OCI-LY7 (cell line): ENCODE measurements around the gene SLC6A7. TPM values are rescaled to one million over a fixed set of nuclear protein-coding genes. Genes with fewer than 3 reads are reported as not detected.

Experiments
- BruUV-seq: library from RNA; stranded (reverse); fragments of 400-500 nt; replicated peaks from 2 replicates; lab custom pipeline; 2021; lab: Mats Ljungman, UMichigan
- CTCF ChIA-PET: fragments of 300-600 bp; sonication (Branson Sonifier 250); formaldehyde crosslinking; loops from one replicate; lab custom pipeline; 2022; ENCODE audit warnings: antibody characterized with exemption; ENCODE audit not compliant: unreplicated experiment; lab: Charles Lee
- POLR2A ChIA-PET: fragments of 300-600 bp; sonication (Branson Sonifier 250); formaldehyde crosslinking; loops from one replicate; lab custom pipeline; 2022; ENCODE audit warnings: antibody characterized with exemption; lab: Charles Lee
- DNase-seq: peaks from one replicate; pipeline ENCODE4 v3.0.0-alpha.2; 2015; ENCODE audit warnings: low spot score
- H2AFZ ChIP-seq: fragments of 200-600 bp; sonication (generic), shearing (Covaris generic); 2 replicates; pipeline ENCODE4 v1.6.1; 2014; ENCODE audit warnings: mild to moderate bottlenecking, antibody characterized with exemption, low read length, moderate library complexity
- H3K27ac ChIP-seq: fragments of 200-600 bp; sonication (generic); 2 replicates; pipeline ENCODE4 v1.5.1; 2014; ENCODE audit warnings: mixed run types, low read depth, mild to moderate bottlenecking, moderate library complexity, low read length, inconsistent platforms; ENCODE audit not compliant: poor library complexity, severe bottlenecking
- H3K36me3 ChIP-seq: fragments of 200-600 bp; sonication (generic); 2 replicates; pipeline ENCODE4 v1.6.1; 2014; ENCODE audit warnings: mild to moderate bottlenecking, antibody characterized with exemption, low read length, moderate library complexity, mixed read lengths; ENCODE audit not compliant: insufficient read depth
- H3K4me1 ChIP-seq: fragments of 200-600 bp; sonication (generic); 2 replicates; pipeline ENCODE4 v1.5.1; 2014; ENCODE audit warnings: mild to moderate bottlenecking, low read length; ENCODE audit not compliant: insufficient read depth, poor library complexity, severe bottlenecking
- H3K4me2 ChIP-seq: fragments of 200-600 bp; sonication (generic); 2 replicates; pipeline ENCODE4 v1.6.1; 2014; ENCODE audit warnings: mild to moderate bottlenecking, low read length
- H3K4me3 ChIP-seq: fragments of 200-600 bp; sonication (generic); 2 replicates; pipeline ENCODE4 v1.5.1; 2014; ENCODE audit warnings: mild to moderate bottlenecking, low read depth, low read length; ENCODE audit not compliant: poor library complexity, severe bottlenecking
- H3K79me2 ChIP-seq: fragments of 200-600 bp; sonication (generic); 2 replicates; pipeline ENCODE4 v1.6.1; 2016; ENCODE audit warnings: low read depth, mild to moderate bottlenecking, low read length, moderate library complexity, mixed read lengths; ENCODE audit not compliant: insufficient read depth
- H3K9me2 ChIP-seq: fragments of 200-600 bp; sonication (generic); 2 replicates; pipeline ENCODE4 v1.6.1; 2016; ENCODE audit warnings: mild to moderate bottlenecking, low read length, mixed read lengths; ENCODE audit not compliant: insufficient read depth
- H3K9me3 ChIP-seq: fragments of 200-600 bp; sonication (generic); 2 replicates; pipeline ENCODE4 v1.6.1; 2014; ENCODE audit warnings: mild to moderate bottlenecking, mixed run types, low read length, mixed read lengths
- H4K20me1 ChIP-seq: fragments of 200-600 bp; sonication (generic); 2 replicates; pipeline ENCODE4 v1.6.1; 2014; ENCODE audit warnings: mild to moderate bottlenecking, antibody characterized with exemption, low read length, moderate library complexity, mixed read lengths; ENCODE audit not compliant: insufficient read depth
- EZH2phosphoT487 ChIP-seq: fragments of 200-600 bp; sonication (generic); IDR thresholded peaks from 2 replicates; pipeline ENCODE4 v1.6.1; 2018; ENCODE audit warnings: low read depth, borderline replicate concordance, mild to moderate bottlenecking, mixed run types, antibody characterized with exemption, low read length, moderate library complexity, mixed read lengths
- intact Hi-C: fragments of 100-400 bp; cut with micrococcal nuclease; formaldehyde crosslinking; loops from one replicate; pipeline ENCODE4 v1.10.0; 2022; ENCODE audit not compliant: unreplicated experiment
- total RNA-seq, 2 experiments: library from RNA; depleted of rRNA in 1 of 2; stranded (reverse); fragments of >200 nt in 1 of 2; shearing (Covaris generic) in 1 of 2; gene quantifications; 2 replicates each; pipeline ENCODE4 v1.2.3, GENCODE V29; 2014 to 2022
- TF ChIP-seq, protein P1 (sequence below): fragments of 200-600 bp; sonication (generic); conservative IDR thresholded peaks from 2 replicates; pipeline ENCODE4 v1.5.1; 2014; ENCODE audit warnings: mild to moderate bottlenecking, antibody characterized with exemption, low read length, moderate library complexity, mixed read lengths

SLC6A7 gene
- total RNA-seq, 2 experiments from 2014 or later: not detected

DNA sequence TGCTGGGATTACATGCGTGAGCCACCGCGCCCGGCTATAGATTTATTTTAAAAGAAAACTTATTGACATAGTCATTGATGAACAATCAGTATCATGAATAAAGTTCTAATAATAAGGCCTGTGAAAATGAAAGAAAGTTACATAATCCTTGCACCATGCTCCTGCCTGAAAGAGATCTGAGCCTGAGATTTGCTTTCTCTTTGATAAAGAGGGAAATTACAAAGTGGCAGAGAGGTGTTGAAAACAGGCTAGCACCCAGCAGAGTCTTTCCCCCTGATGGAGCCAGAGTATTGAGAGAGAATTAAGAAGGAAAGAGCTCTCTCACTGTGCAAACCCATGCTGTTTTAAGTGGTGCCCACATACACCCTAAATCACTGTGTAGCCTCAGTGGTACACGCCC, 37.2 kb downstream of the SLC6A7 start:
- intact Hi-C loops: no loop called here
- no peaks in the 10 kb centered on the region for H3K36me3 ChIP-seq
- no TSS peak for BruUV-seq
- no peak overlapping the region for H3K4me3 ChIP-seq
- no peak overlapping the region for H2AFZ ChIP-seq
- TF ChIP-seq, protein P1, sequence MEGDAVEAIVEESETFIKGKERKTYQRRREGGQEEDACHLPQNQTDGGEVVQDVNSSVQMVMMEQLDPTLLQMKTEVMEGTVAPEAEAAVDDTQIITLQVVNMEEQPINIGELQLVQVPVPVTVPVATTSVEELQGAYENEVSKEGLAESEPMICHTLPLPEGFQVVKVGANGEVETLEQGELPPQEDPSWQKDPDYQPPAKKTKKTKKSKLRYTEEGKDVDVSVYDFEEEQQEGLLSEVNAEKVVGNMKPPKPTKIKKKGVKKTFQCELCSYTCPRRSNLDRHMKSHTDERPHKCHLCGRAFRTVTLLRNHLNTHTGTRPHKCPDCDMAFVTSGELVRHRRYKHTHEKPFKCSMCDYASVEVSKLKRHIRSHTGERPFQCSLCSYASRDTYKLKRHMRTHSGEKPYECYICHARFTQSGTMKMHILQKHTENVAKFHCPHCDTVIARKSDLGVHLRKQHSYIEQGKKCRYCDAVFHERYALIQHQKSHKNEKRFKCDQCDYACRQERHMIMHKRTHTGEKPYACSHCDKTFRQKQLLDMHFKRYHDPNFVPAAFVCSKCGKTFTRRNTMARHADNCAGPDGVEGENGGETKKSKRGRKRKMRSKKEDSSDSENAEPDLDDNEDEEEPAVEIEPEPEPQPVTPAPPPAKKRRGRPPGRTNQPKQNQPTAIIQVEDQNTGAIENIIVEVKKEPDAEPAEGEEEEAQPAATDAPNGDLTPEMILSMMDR: no peak
- no peak for TF ChIP-seq EZH2phosphoT487
- no peak overlapping the region for H3K4me2 ChIP-seq
- no peaks in the 10 kb centered on the region for H3K9me3 ChIP-seq
- H3K27ac ChIP-seq: no peak overlapping the region
- H3K4me1 ChIP-seq: no peaks in the 10 kb centered on the region
- H4K20me1 ChIP-seq: no peaks in the 10 kb centered on the region; the same call in 1 of the 2 replicates
- no peaks in the 10 kb centered on the region for H3K9me2 ChIP-seq
- DNase-seq: no peak
- ChIA-PET POLR2A (interaction anchor here (0.5 to 0.6 kb wide), 2 partner anchors 327 to 1980 kb away, joined by 3 to 5 read pairs; no protein-coding TSS in a partner anchor), CTCF (interaction anchor here (1.0 kb wide), 1 partner anchor 8 kb away, joined by 3 read pairs; no protein-coding TSS in a partner anchor)
- no peaks in the 10 kb centered on the region for H3K79me2 ChIP-seq

DNA sequence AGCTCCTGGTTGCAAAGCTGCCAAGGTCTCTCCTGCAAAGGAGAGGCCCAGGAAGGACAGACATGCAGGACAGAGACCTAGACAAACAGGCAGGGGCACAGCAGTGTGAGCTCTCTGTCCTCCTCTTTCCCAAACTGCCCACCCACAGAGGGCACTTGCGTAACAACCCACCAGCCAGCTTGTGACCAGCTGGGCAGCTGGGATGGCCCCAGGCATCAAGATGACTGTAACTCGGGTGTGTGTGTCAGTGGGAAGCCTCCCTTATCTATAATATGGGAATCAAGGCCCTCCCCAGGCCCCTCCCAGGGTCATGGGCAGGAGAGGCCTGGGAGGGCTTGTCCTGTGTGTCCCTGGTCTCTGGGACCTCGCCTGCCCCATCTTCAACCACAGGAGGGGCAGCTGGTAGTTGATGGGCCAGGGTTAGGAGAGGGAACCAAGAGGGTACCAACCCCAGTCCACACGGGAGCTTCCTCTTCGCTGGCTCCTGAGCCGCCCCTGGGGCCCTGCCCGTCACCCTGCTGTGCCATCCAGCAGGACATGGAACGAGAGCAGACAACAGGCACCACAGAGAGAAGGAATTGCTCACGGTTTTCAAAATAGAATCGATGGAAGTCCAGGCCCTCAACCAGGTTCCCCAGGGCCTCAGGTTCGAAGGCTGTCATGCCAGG, 37.9 kb downstream of the SLC6A7 start:
- Histone ChIP-seq H3K4me1 (no peaks in the 10 kb centered on the region), H3K79me2 (no peaks in the 10 kb centered on the region), H3K36me3 (no peaks in the 10 kb centered on the region), H2AFZ (no peak overlapping the region), H3K9me3 (no peaks in the 10 kb centered on the region), H3K9me2 (no peaks in the 10 kb centered on the region), H4K20me1 (no peaks in the 10 kb centered on the region; the same call in 1 of the 2 replicates), H3K4me3 (no peak overlapping the region), H3K4me2 (no peak overlapping the region), H3K27ac (no peak overlapping the region)
- intact Hi-C loops: no loop called here
- ChIA-PET POLR2A (interaction anchor here (0.5 to 0.6 kb wide), 2 partner anchors 326 to 1980 kb away, joined by 3 to 5 read pairs; no protein-coding TSS in a partner anchor), CTCF (interaction anchor here (1.0 kb wide), 1 partner anchor 9 kb away, joined by 3 read pairs; no protein-coding TSS in a partner anchor)
- TF ChIP-seq, protein P1: no peak
- no peak for TF ChIP-seq EZH2phosphoT487
- no peak for DNase-seq
- BruUV-seq: no TSS peak

DNA sequence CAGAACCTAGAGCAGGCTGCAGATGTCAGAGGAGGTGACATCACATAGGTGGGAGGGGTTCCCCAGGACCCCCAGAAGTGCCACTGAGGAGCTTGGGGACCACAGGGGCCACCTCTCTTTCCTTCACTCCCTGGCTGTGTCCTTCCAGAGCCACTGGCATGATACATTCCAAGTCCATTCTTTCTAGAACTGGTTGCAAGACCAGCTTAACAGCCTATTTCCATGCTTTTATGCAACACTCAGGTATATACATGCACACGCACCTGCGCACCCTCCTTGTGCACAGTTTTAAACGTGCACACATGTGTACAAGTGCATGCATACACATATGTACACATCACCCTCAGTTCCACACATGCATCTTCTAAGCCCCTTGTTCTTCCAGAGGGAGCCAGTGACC, 39.7 kb downstream of the SLC6A7 start:
- Histone ChIP-seq H2AFZ (no peak overlapping the region), H3K4me1 (no peaks in the 10 kb centered on the region), H3K9me3 (no peaks in the 10 kb centered on the region), H3K9me2 (no peaks in the 10 kb centered on the region), H3K4me3 (no peak overlapping the region), H3K27ac (no peak overlapping the region), H3K36me3 (no peaks in the 10 kb centered on the region), H3K79me2 (no peaks in the 10 kb centered on the region), H3K4me2 (no peak overlapping the region), H4K20me1 (no peaks in the 10 kb centered on the region; the same call in 1 of the 2 replicates)
- ChIA-PET CTCF (no interaction called here), POLR2A (no interaction called here)
- TF ChIP-seq EZH2phosphoT487: no peak
- TF ChIP-seq, protein P1: no peak
- no peak for DNase-seq
- intact Hi-C loops: no loop called here
- no TSS peak for BruUV-seq
